Vagina (tissue), 2 donors: ENCODE data around the gene MACROD2. TPM values are rescaled to one million over a fixed set of nuclear protein-coding genes. Genes with fewer than 3 reads are reported as not detected.

Experiments used
- DNase-seq, 2 donors: peaks; one replicate each; pipeline ENCODE4 v3.0.0-alpha.2; 2017; ENCODE audit errors: extremely low spot score in 2 of 2
- H3K27ac ChIP-seq: fragments of 200-600 bp; sonication (generic); one replicate; pipeline ENCODE4 v1.5.1; 2019
- H3K27me3 ChIP-seq: fragments of 200-600 bp; sonication (generic); one replicate; pipeline ENCODE4 v1.5.1; 2019
- H3K36me3 ChIP-seq, 2 donors: fragments of 200-600 bp; sonication (generic); one replicate each; pipeline ENCODE4 v1.5.1; 2017 to 2019
- H3K4me1 ChIP-seq: fragments of 200-600 bp; sonication (generic); one replicate; pipeline ENCODE4 v1.5.1; 2019
- H3K4me3 ChIP-seq, 2 donors: fragments of 200-600 bp; sonication (generic); 1 replicate in 1 of 2; 2 replicates in 1 of 2; pipeline ENCODE4 v1.5.1; 2016 to 2019
- H3K9me3 ChIP-seq: fragments of 200-600 bp; sonication (generic); one replicate; pipeline ENCODE4 v1.5.1; 2019
- POLR2A ChIP-seq, 2 donors: fragments of 450-650 bp; IDR thresholded peaks; one replicate each; pipeline ENCODE4 v1.6.1; 2017; ENCODE audit warnings: antibody characterized with exemption in 2 of 2, mild to moderate bottlenecking in 2 of 2, moderate library complexity in 2 of 2
- POLR2AphosphoS5 ChIP-seq, 2 donors: sonication (generic); formaldehyde crosslinking; IDR thresholded peaks; one replicate each; pipeline ENCODE4 v1.9.0; 2017; ENCODE audit warnings: antibody characterized with exemption in 2 of 2, mild to moderate bottlenecking in 2 of 2, low read depth in 1 of 2; ENCODE audit not compliant: insufficient read depth in 1 of 2
- intact Hi-C: fragments of 100-400 bp; cut with DNase I; formaldehyde crosslinking; loops from one replicate; pipeline ENCODE4 v1.15.1; 2023
- total RNA-seq: library from RNA; depleted of rRNA; stranded (reverse); fragments of >200 nt; gene quantifications from one replicate; pipeline ENCODE4 v1.2.3, GENCODE V29; 2016
- TF ChIP-seq, protein P1 (sequence below), 3 experiments: fragments of 450-650 bp in 2 of 3; fragments of 200-600 bp in 1 of 3; sonication (generic) in 1 of 3; IDR thresholded peaks; one replicate each; pipeline ENCODE4 v1.5.1; 2017 to 2019; ENCODE audit warnings: antibody characterized with exemption in 3 of 3, mild to moderate bottlenecking in 2 of 3, moderate library complexity in 2 of 3

The MACROD2 gene
- total RNA-seq, 1 donor from 2014 or later, result 12.5 TPM

DNA sequence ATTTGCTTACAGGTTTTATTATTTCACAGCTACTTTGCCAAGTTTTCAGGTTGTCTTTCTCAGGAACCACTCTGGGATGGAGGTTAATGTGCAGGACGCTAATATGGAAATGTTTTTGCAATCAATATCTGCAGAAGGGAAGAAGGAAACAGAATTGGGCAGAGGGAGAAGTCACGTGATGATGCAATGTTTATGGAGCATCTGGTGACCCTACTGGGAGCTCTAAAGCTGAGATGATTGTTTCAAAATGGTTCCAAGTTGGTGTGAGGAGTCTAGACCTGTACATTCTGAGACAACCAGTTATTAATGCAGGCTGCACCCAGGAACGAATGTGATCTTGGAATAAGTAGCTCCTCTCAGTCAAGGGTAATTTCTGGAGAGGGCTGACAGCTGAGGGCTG lies 1247.5 kb downstream of the MACROD2 start:
- Histone ChIP-seq H3K4me3 (no peak overlapping the region), H3K9me3 (no peaks in the 10 kb centered on the region), H3K27me3 (no peaks in the 10 kb centered on the region), H3K36me3 (no peaks in the 10 kb centered on the region), H3K27ac (no peak overlapping the region), H3K4me1 (no peaks in the 10 kb centered on the region)
- intact Hi-C loops, result no loop called here
- DNase-seq, result no peak
- TF ChIP-seq POLR2A (IDR thresholded peaks at IDR 0.05) (no peak), POLR2AphosphoS5 (IDR thresholded peaks at IDR 0.05; ENCODE audit: insufficient read depth in 1 of 2, low read depth in 1 of 2) (no peak)
- TF ChIP-seq, protein P1, sequence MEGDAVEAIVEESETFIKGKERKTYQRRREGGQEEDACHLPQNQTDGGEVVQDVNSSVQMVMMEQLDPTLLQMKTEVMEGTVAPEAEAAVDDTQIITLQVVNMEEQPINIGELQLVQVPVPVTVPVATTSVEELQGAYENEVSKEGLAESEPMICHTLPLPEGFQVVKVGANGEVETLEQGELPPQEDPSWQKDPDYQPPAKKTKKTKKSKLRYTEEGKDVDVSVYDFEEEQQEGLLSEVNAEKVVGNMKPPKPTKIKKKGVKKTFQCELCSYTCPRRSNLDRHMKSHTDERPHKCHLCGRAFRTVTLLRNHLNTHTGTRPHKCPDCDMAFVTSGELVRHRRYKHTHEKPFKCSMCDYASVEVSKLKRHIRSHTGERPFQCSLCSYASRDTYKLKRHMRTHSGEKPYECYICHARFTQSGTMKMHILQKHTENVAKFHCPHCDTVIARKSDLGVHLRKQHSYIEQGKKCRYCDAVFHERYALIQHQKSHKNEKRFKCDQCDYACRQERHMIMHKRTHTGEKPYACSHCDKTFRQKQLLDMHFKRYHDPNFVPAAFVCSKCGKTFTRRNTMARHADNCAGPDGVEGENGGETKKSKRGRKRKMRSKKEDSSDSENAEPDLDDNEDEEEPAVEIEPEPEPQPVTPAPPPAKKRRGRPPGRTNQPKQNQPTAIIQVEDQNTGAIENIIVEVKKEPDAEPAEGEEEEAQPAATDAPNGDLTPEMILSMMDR (IDR thresholded peaks at IDR 0.05), result no peak

DNA sequence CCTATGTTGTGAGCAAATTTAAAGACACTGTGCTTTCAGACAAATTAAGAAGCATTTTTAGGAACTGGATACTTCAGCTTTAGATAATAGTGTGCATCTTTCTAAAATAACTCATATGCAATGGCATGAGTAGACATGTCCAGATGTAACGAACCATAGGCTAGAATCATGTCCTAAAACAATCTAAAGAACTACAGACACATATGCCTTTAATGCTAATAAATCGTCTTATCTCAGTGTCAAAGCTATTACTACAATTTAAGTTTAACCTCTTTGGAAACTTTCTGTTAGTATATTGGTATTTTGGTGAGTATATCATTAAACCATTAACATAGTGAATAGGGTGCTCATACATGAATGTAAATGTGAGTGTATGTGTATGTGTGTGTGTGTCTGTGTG lies 1250.6 kb downstream of the MACROD2 start:
- no peak for TF ChIP-seq POLR2AphosphoS5 (IDR thresholded peaks at IDR 0.05; ENCODE audit: insufficient read depth in 1 of 2, low read depth in 1 of 2)
- TF ChIP-seq POLR2A (IDR thresholded peaks at IDR 0.05), result no peak
- TF ChIP-seq, protein P1 (IDR thresholded peaks at IDR 0.05), result no peak
- no peaks in the 10 kb centered on the region for H3K4me1 ChIP-seq
- no peak for DNase-seq
- no peak overlapping the region for H3K27ac ChIP-seq
- no peak overlapping the region for H3K4me3 ChIP-seq
- H3K27me3 ChIP-seq, result no peaks in the 10 kb centered on the region
- intact Hi-C loops, result no loop called here
- no peaks in the 10 kb centered on the region for H3K9me3 ChIP-seq
- no peaks in the 10 kb centered on the region for H3K36me3 ChIP-seq

DNA sequence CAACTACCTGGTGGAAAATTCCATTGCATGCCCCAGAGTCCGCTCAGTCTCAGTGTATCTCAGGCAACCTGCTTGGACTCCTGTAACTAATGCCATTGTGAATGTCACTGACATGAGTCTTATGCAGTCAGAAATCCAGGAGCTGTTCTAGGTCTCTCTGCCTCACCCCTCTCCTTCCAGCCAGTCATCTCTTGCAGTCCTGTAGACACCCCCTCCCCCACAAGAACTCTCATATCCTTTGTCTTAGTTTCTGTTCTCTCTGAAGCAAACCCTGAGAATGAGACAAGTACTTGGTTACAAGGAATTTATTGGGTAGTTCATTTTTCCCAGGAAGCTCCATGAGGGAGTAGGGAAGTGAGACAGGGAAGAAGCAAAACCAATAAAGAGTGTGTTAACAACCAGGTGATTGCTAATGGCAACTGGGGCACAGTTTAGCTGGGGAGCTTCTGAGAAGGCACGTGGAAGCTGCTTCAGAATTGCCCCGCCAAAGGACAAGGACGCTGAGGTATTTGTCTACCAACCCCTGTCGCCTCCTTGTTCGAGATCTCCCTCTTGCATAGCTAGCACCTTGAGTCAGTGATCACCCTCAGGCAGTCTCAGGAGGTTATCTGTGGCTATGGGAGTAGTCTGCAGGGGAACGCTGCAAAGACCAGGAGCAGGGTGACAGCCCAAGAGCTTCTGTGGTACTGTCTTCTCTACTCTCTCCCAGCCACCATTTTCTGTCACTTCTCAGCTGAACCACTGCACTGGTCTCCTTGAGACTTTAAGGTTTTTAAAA lies 1253.5 kb downstream of the MACROD2 start:
- TF ChIP-seq POLR2AphosphoS5 (IDR thresholded peaks at IDR 0.05; ENCODE audit: insufficient read depth in 1 of 2, low read depth in 1 of 2) (no peak), POLR2A (IDR thresholded peaks at IDR 0.05) (no peak)
- no peaks in the 10 kb centered on the region for H3K27me3 ChIP-seq
- no peaks in the 10 kb centered on the region for H3K36me3 ChIP-seq
- no peak for DNase-seq
- intact Hi-C loops, result no loop called here
- H3K9me3 ChIP-seq, result no peaks in the 10 kb centered on the region
- H3K4me3 ChIP-seq, result no peak overlapping the region
- no peak overlapping the region for H3K27ac ChIP-seq
- no peaks in the 10 kb centered on the region for H3K4me1 ChIP-seq

DNA sequence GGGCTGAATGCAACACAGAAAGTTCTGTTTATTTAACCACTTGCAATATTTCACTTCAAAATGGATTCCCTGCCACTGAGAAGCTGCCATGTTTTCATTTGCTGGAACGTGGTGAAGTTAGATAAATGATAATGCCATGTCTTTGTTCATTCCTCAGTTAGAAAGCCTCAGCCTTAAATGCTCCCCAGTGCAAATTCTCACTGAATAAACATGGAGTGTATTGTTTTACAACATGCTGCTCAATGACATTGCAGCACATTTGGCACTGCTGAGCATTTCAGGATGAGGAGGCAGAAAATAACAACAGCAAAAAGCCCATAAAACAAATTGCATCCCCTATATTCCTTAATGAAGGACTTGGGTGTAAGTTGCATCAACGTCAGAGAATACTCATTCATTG lies 1255.9 kb downstream of the MACROD2 start:
- no peaks in the 10 kb centered on the region for H3K36me3 ChIP-seq
- no peak overlapping the region for H3K27ac ChIP-seq
- intact Hi-C loops, result loop anchor here (5.0 kb wide), 1 partner anchor 1771 kb away; no protein-coding TSS in a partner anchor
- H3K4me1 ChIP-seq, result no peaks in the 10 kb centered on the region
- no peak overlapping the region for H3K4me3 ChIP-seq
- TF ChIP-seq, protein P1 (IDR thresholded peaks at IDR 0.05), result no peak
- no peak for TF ChIP-seq POLR2AphosphoS5 (IDR thresholded peaks at IDR 0.05; ENCODE audit: insufficient read depth in 1 of 2, low read depth in 1 of 2)
- TF ChIP-seq POLR2A (IDR thresholded peaks at IDR 0.05), result no peak
- H3K27me3 ChIP-seq, result no peaks in the 10 kb centered on the region
- H3K9me3 ChIP-seq, result no peaks in the 10 kb centered on the region
- no peak for DNase-seq

DNA sequence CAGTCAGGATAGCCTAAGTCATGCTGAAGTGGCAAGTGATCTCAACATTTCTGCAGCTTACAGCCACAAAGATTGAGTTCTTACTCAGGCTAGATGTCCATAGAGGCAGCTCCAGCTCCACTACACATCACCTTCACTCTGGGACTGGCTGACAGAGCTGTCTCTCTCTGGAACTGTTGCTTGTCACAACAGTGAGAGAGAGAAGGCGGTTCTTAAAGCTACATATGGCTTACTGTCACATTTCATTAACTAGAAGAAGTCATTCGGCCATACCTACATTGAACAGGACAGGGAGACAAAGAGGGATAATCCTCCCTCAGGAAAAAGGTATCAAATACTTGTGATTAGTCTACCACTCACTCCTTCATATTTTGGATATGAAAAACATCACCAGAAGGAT lies 1257.0 kb downstream of the MACROD2 start:
- DNase-seq, result no peak
- no peaks in the 10 kb centered on the region for H3K27me3 ChIP-seq
- intact Hi-C loops, result loop anchor here (5.0 kb wide), 1 partner anchor 1770 kb away; no protein-coding TSS in a partner anchor
- no peaks in the 10 kb centered on the region for H3K36me3 ChIP-seq
- no peaks in the 10 kb centered on the region for H3K9me3 ChIP-seq
- TF ChIP-seq, protein P1 (IDR thresholded peaks at IDR 0.05), result no peak
- no peak overlapping the region for H3K4me3 ChIP-seq
- H3K27ac ChIP-seq, result no peak overlapping the region
- H3K4me1 ChIP-seq, result no peaks in the 10 kb centered on the region
